Globus pallidus (tissue), 1 donor: ENCODE results near the gene BLVRB.
A peak's percentile ranks its signal among the peaks of the same experiment; 100 is the strongest.
"Not testable (repeated sequence)": the region's sequence is repeated elsewhere in the genome, so short reads cannot be mapped to it uniquely, and the experiment has no call there.

ENCODE experiments used
- DNase-seq: peaks from one replicate; pipeline ENCODE4 v3.0.0-alpha.2; 2015; ENCODE audit warnings: low spot score

Gene BLVRB

DNA sequence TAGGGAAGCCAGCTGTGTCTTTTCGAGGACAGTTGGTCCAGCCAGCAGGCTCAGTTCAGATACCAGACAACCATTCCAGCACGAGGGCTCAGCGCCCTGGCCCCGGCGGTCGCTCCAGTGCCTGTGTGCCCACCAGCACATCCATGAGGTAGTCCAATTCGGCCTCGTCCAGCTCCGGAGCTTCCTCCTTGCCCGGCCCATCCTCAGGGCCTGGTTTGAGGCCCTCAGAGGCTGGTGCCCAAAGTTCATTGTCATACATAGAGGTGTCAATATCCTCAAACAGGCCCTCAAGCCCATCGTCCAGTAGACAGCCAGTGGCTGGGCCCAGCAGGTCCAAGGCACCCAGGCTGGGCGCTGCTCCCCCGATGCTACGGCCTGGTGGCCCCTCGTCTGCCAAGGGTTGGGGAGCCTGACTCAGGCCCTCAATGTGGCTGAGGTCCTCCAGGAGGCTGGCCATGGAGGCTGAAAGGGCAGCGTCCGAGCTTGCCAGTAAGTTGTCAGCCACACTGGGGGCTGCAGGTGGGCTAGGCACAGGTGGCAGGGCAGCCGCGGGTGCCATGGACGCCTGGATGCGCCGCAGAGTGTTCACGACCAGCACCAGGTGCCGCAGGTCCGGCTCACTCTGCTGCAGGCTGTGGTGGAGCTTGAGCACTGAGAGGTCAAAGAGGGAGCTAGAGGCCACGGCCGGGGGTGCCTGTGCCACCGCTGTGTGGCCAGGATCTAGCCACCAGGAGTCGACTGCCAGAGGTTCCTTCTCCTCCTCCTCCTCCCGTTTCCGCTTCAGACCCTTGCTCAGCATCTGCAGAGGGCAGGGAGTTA lies 42.6 kb downstream of the BLVRB start:
- no peak for DNase-seq

DNA sequence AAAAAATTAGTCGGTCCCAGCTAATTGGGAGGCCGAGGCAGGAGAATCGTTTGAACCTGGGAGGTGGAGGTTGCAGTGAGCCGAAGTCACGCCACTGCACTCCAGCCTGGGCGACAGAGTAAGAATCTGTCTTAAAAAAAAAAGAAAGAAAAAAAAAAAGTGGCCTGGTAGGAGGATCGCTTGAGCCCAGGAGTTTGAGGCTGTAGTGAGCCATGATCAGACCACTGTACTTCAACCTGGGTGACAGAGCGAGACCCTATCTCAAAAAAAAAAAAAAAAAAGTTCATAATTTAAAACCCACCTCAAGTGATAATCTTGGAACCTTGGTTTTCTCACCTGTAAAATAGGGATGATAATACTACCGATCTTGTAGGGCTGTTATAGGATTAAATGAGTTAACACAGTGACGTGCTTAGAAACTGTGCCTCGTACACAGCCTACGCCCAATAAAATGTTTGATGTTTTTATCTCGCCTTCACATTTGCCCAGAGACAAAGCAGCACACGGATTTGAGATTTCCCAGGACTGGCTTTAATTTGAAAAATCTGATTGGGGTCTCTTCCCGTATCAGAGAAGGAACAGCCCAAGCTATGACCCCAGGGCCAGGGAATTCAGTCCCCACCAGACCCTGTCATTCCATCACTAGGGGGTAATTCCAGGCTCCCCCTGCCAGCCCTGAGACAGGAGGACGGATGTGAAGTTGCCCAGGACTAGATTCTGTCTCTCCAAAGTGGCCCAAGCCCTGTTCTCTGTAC lies 43.4 kb downstream of the BLVRB start:
- DNase-seq, result no peak

DNA sequence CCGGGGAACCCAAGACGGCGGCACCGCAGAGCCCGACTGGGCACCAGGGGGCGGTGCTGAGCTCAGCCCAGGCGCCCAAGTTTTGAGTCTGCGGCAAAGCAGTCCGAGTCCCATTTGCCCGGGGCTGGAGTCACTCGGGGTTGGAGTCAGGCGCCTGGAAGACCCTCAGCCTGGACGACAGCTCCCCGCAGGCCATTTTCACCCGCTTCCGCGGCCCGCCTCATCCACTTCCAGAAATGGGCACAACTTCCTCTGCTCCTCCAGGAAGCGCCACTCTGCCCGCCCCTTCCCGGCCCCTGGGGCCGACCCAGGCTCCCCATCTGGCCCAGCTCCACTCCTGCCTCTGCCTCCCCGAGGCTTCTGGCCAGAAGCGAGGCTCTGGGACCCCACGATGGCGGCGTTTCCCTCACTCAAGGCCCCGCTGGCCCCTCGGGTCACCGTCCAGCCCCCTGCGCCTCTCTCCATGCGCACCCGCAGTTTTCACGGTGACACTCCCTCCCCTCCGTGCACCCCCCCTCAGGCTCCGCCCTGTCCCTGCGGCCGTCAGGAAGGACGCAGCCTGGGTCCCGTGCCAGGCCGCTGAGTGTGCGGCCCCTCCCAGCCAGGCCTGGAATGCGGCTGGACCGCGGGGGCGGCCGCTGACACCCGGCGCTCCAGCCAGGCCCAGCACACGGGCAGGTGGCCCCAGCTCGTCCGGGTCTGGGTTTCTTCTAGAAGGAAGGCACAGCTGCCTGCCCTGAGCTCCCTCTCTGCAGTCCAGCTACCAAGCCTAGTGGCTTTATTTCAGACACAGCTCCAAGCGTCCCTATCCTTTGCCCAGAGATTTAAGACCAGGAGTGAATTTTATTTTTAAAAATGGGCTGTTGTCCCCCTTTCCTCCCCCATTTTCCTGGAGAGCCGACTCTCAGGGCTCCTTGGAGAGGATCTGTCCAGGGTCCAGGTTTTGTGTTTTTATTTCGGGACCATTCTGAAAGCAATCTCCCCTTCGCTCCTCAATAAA lies 44.5 kb downstream of the BLVRB start:
- peak; percentile 87 for DNase-seq

DNA sequence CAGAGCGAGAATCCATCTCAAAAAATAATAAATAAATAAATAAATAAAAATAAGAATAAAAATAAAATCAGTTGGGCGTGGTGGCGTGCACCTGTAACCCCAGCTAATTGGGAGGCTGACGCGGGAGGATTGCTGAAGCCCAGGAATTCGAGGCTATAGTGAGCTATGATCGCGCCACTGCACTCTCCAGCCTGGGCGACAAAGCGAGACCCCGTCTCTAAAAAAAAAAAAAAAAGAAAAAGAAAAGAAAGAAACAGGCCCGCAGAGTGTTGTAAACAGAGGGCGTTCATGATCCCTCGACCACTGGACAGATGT lies 45.1 kb downstream of the BLVRB start:
- no peak for DNase-seq

GRCh38 chr19:40419780-40420179 lies 45.8 kb downstream of the BLVRB start:
- no peak for DNase-seq

- no peak for DNase-seq
Measured at GRCh38 chr19:40419066-40419612, 46.4 kb downstream of the BLVRB start.

- no peak for DNase-seq
Measured at GRCh38 chr19:40418040-40418439, 47.5 kb downstream of the BLVRB start.

GRCh38 chr19:40417643-40417981 lies 47.9 kb downstream of the BLVRB start:
- DNase-seq, result no peak

GRCh38 chr19:40416918-40417642 lies 48.5 kb downstream of the BLVRB start:
- no peak for DNase-seq

GRCh38 chr19:40415768-40416167 lies 49.8 kb downstream of the BLVRB start:
- no peak for DNase-seq

DNA sequence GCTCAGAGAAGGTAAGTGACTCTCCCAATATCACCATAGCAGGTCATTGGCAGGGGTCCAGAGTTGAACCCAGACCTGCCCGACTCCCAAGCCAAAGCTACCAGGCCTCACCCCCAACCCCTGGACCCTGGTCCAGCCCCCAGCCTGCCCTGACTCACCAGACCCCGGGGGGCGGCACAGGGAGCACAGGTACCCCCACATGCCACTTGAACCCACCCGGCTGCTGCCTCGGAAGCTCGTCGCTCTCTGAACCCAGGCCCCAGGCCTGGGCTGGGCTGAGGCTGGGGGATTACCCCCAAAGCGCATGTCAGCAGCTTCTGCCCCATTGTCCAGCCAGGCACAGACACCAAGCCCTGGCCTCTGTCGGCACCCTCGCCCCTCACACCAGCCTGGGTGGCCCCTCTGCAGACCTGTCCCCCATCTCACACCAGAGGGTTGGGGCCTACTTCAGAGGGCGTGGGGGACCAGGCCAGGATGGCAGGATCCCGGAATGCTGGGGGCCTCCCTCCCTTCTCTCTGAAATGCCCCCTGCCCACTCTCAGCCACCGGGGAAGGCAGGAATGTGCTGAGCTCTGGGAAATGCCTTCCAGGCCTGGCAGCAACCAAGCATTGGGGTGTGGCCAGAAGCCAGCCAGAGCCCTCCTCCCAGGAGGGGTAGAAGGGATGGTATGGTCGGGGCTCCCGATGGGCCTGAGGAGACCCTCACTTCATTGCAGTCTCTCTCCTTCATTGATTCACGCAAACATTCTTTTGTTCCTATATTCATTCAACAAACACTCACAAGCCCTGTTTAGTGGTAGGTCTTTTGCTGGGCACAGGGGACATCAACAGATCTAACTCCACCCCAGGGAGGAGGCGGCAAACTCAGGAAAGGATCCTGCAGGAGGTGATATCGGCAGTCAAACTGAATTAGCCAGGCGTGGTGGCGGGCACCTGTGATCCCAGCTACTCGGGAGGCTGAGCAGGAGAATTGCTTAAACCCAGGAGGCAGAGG lies 50.7 kb downstream of the BLVRB start:
- DNase-seq, result no peak

DNA sequence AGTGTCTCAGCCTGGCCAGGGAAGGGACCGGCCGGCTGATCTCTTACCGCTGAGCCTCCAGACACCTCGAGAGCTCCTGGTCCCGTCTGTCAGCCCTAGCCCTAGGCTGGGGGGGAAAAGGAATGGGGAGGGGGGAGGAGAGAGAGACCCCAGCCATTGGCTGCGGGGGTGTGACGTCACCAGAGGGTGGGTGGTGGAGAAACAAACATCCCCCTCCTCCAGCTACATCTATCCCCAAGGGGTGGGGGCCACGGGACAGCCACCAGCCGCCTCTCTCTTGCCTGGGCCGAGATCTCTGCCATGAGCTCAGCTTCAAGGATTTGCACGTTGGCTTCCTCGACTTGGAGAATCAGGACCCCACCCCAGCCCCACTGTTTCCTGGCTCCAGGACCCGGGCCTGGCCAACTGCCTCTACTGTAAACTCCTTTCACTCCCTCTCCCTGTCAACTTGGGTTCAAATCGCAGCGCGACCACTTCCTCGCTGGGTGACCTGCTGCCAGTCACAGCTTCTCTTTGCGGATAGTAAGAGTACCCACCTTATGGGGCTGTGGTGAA lies 52.2 kb downstream of the BLVRB start, which contains the start of gene PRX:
Gene PRX, minus strand, starts transcription at position 88 of the 555 bp plus-strand sequence. CDS start 5,446 bp downstream, outside the sequence.
- no peak for DNase-seq

DNA sequence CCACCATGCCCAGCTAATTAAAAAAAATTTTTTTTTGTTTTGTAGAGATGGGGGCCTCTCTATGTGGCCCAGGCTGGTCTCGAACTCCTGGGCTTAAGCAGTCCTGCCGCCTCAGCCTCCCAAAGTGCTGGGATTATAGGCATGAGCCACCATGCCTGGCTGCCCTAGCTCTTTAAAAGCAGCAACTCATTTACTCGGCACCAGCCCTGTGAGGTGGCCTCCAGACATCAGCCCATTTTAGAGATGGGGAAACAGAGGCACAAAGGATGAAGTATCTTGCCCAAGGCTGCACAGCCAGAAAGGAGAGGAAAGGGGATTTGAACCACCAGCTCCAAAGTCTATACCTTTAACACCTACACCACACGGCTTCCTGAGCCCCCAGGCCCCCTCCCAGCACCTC lies 52.7 kb downstream of the BLVRB start:
- no peak for DNase-seq

GRCh38 chr19:40411958-40412499 lies 53.5 kb downstream of the BLVRB start:
- DNase-seq, result no peak

GRCh38 chr19:40411125-40411842 lies 54.3 kb downstream of the BLVRB start:
- no peak for DNase-seq

DNA sequence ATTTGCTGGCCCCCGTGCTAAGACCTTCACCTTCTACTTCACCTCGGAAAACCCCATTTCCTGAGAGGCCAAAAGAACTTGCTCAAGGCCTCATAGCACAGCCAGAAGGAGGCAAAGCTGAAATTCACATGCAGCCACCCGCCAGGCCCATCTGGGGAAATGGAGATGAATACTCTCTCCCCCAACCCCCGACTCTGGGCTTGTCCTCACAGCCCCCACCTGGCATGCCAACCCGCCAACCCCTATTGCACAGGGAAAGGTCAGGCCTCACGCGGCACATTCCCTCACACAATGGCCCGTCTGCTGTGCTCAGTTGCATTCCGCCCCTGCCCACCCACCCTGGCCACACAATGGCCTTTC lies 55.5 kb downstream of the BLVRB start:
- no peak for DNase-seq

- not testable (repeated sequence) for DNase-seq
Measured at GRCh38 chr19:40408598-40408925, 57.0 kb downstream of the BLVRB start.

DNA sequence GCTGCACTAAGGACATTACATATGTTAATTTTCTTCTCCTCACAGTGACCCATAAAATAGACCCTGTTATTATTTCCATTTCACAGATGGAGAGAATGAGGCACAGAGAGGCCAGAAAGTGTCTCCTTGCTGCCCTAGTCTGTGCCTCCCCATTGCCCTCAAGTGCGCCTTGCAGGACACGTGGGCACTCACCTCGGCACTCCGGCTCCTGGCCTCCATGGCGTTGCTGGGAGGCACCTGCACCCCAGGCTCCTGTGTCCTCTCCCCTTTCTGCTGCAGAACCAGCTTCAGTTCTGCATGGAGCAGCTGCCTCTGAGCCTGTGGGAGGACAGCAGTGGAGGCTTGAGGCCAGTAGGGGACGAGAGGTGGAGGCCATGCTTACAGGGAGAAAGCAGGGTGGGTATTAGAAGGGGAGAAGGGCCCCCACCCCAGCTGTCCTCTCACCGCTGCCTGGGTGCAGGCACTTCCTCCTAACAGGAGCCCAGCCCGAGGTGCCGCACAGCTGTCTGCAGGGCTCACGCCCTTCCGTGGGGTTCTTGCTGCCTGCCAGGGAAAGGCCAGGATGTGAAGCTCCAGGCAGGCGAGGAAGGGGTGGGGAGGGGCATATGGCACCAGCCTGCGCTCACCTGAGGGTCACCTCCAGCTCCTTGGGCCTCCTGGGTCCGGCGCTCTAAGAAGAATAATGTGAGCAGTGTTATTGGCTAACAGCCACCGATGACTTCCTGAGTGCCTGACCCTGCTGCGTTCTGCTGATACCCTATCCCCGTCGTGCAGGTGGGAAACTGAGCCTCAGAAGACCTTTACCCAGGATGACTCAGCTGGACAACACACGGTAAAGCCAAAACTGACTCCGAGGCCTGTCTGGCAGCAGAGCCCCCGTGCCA lies 57.6 kb downstream of the BLVRB start:
- DNase-seq, result no peak
